ENCODE results near the gene SLC35E3.
"Not testable (repeated sequence)": the region's sequence is repeated elsewhere in the genome, so short reads cannot be mapped to it uniquely, and the experiment has no call there.

DNA sequence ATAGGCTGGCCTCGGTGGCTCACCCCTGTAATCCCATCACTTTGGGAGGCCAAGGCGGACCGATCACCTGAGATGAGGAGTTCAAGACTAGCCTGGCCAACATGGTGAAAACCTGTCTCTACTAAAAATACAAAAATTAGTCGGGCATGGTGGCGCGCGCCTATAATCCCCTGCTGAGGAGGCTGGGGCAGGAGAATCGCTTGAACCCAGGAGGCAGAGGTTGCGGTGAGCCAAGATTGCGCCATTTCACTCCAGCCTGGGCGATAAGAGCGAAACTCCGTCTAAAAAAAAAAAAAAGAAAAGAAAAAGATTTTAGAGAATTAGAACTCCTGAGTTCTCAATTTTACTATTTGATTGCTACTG lies 64.0 kb downstream of the SLC35E3 start:
- not testable (repeated sequence) for TF ChIP-seq POLR2A (IDR thresholded peaks at IDR 0.05); CTCF (IDR thresholded peaks at IDR 0.05); POLR2AphosphoS5 (IDR thresholded peaks at IDR 0.05); EP300 (IDR thresholded peaks at IDR 0.05; ENCODE audit: low read depth)

All from transverse colon (tissue), 4 donors.